ENCODE measurements around the gene SAG. TPM values are rescaled to one million over a fixed set of nuclear protein-coding genes. Genes with fewer than 3 reads are reported as not detected.

SAG gene
- total and polyA plus RNA-seq, 9 of the 15 experiments (the other 6 are each of a cell fraction or from before 2014, with no cell fraction given): 0.04 to 0.64 (median 0.31) TPM; not detected in 5

- no peak for TF ChIP-seq MXI1 (IDR thresholded peaks at IDR 0.05; ENCODE audit: low read depth, low read length)
- TF ChIP-seq SMAD2 (IDR thresholded peaks at IDR 0.05; ENCODE audit: low read depth, low read length): no peak
- TF ChIP-seq, protein P1, sequence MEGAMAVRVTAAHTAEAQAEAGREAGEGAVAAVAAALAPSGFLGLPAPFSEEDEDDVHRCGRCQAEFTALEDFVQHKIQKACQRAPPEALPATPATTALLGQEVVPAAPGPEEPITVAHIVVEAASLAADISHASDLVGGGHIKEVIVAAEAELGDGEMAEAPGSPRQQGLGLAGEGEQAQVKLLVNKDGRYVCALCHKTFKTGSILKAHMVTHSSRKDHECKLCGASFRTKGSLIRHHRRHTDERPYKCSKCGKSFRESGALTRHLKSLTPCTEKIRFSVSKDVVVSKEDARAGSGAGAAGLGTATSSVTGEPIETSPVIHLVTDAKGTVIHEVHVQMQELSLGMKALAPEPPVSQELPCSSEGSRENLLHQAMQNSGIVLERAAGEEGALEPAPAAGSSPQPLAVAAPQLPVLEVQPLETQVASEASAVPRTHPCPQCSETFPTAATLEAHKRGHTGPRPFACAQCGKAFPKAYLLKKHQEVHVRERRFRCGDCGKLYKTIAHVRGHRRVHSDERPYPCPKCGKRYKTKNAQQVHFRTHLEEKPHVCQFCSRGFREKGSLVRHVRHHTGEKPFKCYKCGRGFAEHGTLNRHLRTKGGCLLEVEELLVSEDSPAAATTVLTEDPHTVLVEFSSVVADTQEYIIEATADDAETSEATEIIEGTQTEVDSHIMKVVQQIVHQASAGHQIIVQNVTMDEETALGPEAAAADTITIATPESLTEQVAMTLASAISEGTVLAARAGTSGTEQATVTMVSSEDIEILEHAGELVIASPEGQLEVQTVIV (CRISPR knock-in tag; IDR thresholded peaks at IDR 0.05; ENCODE audit: borderline replicate concordance): no peak
- TF ChIP-seq ZNF274 (IDR thresholded peaks at IDR 0.05; ENCODE audit: borderline replicate concordance, low read depth, low read length): no peak
- no peak for TF ChIP-seq CC2D1A (IDR thresholded peaks at IDR 0.05)
- no peak for TF ChIP-seq ZNF445 (CRISPR knock-in tag; IDR thresholded peaks at IDR 0.05; ENCODE audit: low read depth)
- TF ChIP-seq ZNF444 (CRISPR knock-in tag; IDR thresholded peaks at IDR 0.05): no peak
- no peak for TF ChIP-seq ZNF24 (IDR thresholded peaks at IDR 0.05)
- no peak for TF ChIP-seq CEBPB (tag; IDR thresholded peaks at IDR 0.05)
- TF ChIP-seq SMARCE1 (IDR thresholded peaks at IDR 0.05): peak; percentile 56; the same call in 1 of the 2 replicates
- no peak for TF ChIP-seq COPS2 (conservative IDR thresholded peaks at IDR 0.05)
- TF ChIP-seq RBM25 (IDR thresholded peaks at IDR 0.05; ENCODE audit: low read depth, low read length, severe bottlenecking): no peak
- no peak for TF ChIP-seq NCOA4 (IDR thresholded peaks at IDR 0.05; ENCODE audit: partially characterized antibody)
- peak in 1 of 2 experiments; percentile 59; a peak in 2 of 4 replicates for TF ChIP-seq HDAC1 (IDR thresholded peaks at IDR 0.05)
- TF ChIP-seq TCFL5 (CRISPR knock-in tag; conservative IDR thresholded peaks at IDR 0.05): no peak
- no peak for TF ChIP-seq CAMTA2 (CRISPR knock-in tag; conservative IDR thresholded peaks at IDR 0.05)
- TF ChIP-seq SUPT5H (IDR thresholded peaks at IDR 0.05): no peak
- TF ChIP-seq PHTF2 (CRISPR knock-in tag; IDR thresholded peaks at IDR 0.05): no peak
- TF ChIP-seq SRSF7 (optimal IDR thresholded peaks at IDR 0.05; ENCODE audit: low read depth, low read length): no peak
- TF ChIP-seq, protein P2, sequence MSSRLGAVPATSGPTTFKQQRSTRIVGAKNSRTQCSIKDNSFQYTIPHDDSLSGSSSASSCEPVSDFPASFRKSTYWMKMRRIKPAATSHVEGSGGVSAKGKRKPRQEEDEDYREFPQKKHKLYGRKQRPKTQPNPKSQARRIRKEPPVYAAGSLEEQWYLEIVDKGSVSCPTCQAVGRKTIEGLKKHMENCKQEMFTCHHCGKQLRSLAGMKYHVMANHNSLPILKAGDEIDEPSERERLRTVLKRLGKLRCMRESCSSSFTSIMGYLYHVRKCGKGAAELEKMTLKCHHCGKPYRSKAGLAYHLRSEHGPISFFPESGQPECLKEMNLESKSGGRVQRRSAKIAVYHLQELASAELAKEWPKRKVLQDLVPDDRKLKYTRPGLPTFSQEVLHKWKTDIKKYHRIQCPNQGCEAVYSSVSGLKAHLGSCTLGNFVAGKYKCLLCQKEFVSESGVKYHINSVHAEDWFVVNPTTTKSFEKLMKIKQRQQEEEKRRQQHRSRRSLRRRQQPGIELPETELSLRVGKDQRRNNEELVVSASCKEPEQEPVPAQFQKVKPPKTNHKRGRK (tag; IDR thresholded peaks at IDR 0.05): no peak
- 0 out of 2 replicates have a peak, but pooled peaks have one; percentile 40 for TF ChIP-seq BCOR (IDR thresholded peaks at IDR 0.05)
- TF ChIP-seq IRF2 (CRISPR knock-in tag; IDR thresholded peaks at IDR 0.05): no peak
- TF ChIP-seq THRAP3 (IDR thresholded peaks at IDR 0.05; ENCODE audit: borderline replicate concordance): no peak
- TF ChIP-seq PURB (CRISPR knock-in tag; IDR thresholded peaks at IDR 0.05; ENCODE audit: low read depth): no peak
- no peak for TF ChIP-seq ZNF431 (CRISPR knock-in tag; IDR thresholded peaks at IDR 0.05)
- no peak for TF ChIP-seq ADNP (tag; IDR thresholded peaks at IDR 0.05)
- no peak for TF ChIP-seq ETS2 (tag; IDR thresholded peaks at IDR 0.05; ENCODE audit: borderline replicate concordance, poor library complexity, severe bottlenecking)
These were observed 46.3 kb downstream of the SAG start, which contains the start of gene DGKD (continued) for GRCh38 chr2:233353769-233354499.
